NB4 (cell line): ENCODE data around the gene SMAD3.

Source experiments
- CTCF ChIP-seq: IDR thresholded peaks from one replicate; pipeline ENCODE4 v1.5.1; 2012; ENCODE audit warnings: low read depth, low read length
- MYC ChIP-seq: IDR thresholded peaks from 2 replicates; pipeline ENCODE4 v1.6.1; 2011; ENCODE audit warnings: low read depth, low read length
- POLR2A ChIP-seq: IDR thresholded peaks from 2 replicates; pipeline ENCODE4 v1.6.1; 2011; ENCODE audit warnings: mild to moderate bottlenecking; ENCODE audit not compliant: insufficient read length; ENCODE audit errors: extremely low read depth
- TF ChIP-seq, protein P1 (sequence below): IDR thresholded peaks from 2 replicates; pipeline ENCODE4 v1.6.1; 2011; ENCODE audit warnings: low read depth, low read length

DNA sequence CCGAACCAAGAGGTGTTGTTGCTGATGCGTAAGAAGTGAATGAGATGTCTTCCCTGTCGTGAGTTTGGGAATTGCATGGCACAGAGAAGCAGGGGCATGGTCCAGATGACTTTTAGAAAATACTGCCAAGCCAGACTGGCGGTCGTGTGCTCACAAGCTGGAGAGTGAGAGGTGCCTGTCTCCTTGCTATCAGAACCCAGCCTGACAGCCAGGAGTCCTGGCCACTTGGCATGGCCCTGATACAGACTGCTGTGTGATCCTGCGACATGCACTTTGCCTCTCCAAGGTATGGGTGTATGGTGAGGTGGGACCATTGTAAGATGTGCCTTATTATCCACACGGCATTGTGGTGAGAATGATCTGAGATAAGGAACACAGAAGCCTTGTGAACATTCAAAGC, 93.0 kb downstream of the SMAD3 start:
- TF ChIP-seq POLR2A (no peak), CTCF (no peak), MYC (no peak)
- TF ChIP-seq, protein P1, sequence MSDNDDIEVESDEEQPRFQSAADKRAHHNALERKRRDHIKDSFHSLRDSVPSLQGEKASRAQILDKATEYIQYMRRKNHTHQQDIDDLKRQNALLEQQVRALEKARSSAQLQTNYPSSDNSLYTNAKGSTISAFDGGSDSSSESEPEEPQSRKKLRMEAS = no peak
